ENCODE data around the gene PARG.
A peak's percentile ranks its signal among the peaks of the same experiment; 100 is the strongest.
"Not testable (repeated sequence)": the region's sequence is repeated elsewhere in the genome, so short reads cannot be mapped to it uniquely, and the experiment has no call there.

Gene PARG

GRCh38 chr10:49941447-49942338, at the start of gene PARG, which contains the start of gene TIMM23B:
TSS of gene PARG (minus strand) at chr10:49942027. CDS start at chr10:49941725, 302 bp downstream.
TSS of gene TIMM23B (plus strand) at chr10:49942053. CDS start at chr10:49942195, 142 bp downstream.
- H3K27ac ChIP-seq: peak within 1 kb of the TSS; percentile 74
- TF ChIP-seq CTCF (conservative IDR thresholded peaks at IDR 0.05) (0 out of 2 replicates have a peak, but pooled peaks have one; percentile 6), ZFX (IDR thresholded peaks at IDR 0.05) (peak; percentile 40)

GRCh38 chr10:49988376-49988775, 46.5 kb upstream of the PARG start, which contains the start of gene AGAP6:
TSS of gene AGAP6 (plus strand) at chr10:49988406. CDS start at chr10:49988716, 310 bp downstream.
- H3K27ac ChIP-seq: not testable (repeated sequence)

- H3K27ac ChIP-seq: not testable (repeated sequence)
These were observed 45.4 kb upstream of the PARG start for GRCh38 chr10:49987207-49987606.

GRCh38 chr10:49977756-49978155, 35.9 kb upstream of the PARG start:
- H3K27ac ChIP-seq: not testable (repeated sequence)

GRCh38 chr10:49972094-49972493, 30.3 kb upstream of the PARG start:
- not testable (repeated sequence) for H3K27ac ChIP-seq

GRCh38 chr10:49971466-49971865, 29.6 kb upstream of the PARG start:
- H3K27ac ChIP-seq: not testable (repeated sequence)

- H3K27ac ChIP-seq: not testable (repeated sequence)
These were observed 28.6 kb upstream of the PARG start for GRCh38 chr10:49970331-49970857.

- not testable (repeated sequence) for H3K27ac ChIP-seq
These were observed 11.3 kb upstream of the PARG start for GRCh38 chr10:49953122-49953521.

- not testable (repeated sequence) for H3K27ac ChIP-seq
These were observed 10.2 kb upstream of the PARG start for GRCh38 chr10:49952006-49952405.

GRCh38 chr10:49948737-49949136, 6.9 kb upstream of the PARG start:
- not testable (repeated sequence) for H3K27ac ChIP-seq

GRCh38 chr10:49948142-49948541, 6.3 kb upstream of the PARG start:
- H3K27ac ChIP-seq: not testable (repeated sequence)

GRCh38 chr10:49943607-49944006, 1.8 kb upstream of the PARG start:
- not testable (repeated sequence) for H3K27ac ChIP-seq

- peak overlapping the region; percentile 74 for H3K27ac ChIP-seq
These were observed 495 bp upstream of the PARG start for GRCh38 chr10:49942339-49942705.

GRCh38 chr10:49931959-49932728, 9.7 kb downstream of the PARG start:
- not testable (repeated sequence) for H3K27ac ChIP-seq

GRCh38 chr10:49931276-49931675, 10.6 kb downstream of the PARG start:
- not testable (repeated sequence) for H3K27ac ChIP-seq

- H3K27ac ChIP-seq: not testable (repeated sequence)
These were observed 18.3 kb downstream of the PARG start for GRCh38 chr10:49923572-49923971.

- not testable (repeated sequence) for H3K27ac ChIP-seq
These were observed 19.8 kb downstream of the PARG start for GRCh38 chr10:49922041-49922440.

GRCh38 chr10:49917927-49918326, 23.9 kb downstream of the PARG start:
- not testable (repeated sequence) for H3K27ac ChIP-seq
